K562 (cell line): ENCODE data around the gene RORC. TPM values are rescaled to one million over a fixed set of nuclear protein-coding genes. Genes with fewer than 3 reads are reported as not detected.
A peak's percentile ranks its signal among the peaks of the same experiment; 100 is the strongest.

Source experiments
- ARID3A ChIP-seq: IDR thresholded peaks from 2 replicates; pipeline ENCODE4 v1.6.1; 2012; ENCODE audit warnings: low read depth, low read length, improper control_type of control experiment, borderline replicate concordance
- ATF4 ChIP-seq: fragments of 450-650 bp; formaldehyde crosslinking; IDR thresholded peaks from 2 replicates; pipeline ENCODE4 v1.4.0; 2022; ENCODE audit warnings: mild to moderate bottlenecking, moderate library complexity
- BRD9 ChIP-seq: fragments of 450-650 bp; IDR thresholded peaks from 2 replicates; pipeline ENCODE4 v1.6.1; 2018; ENCODE audit warnings: low read depth; ENCODE audit not compliant: partially characterized antibody
- CBX1 ChIP-seq: sonication (generic); IDR thresholded peaks from 2 replicates; pipeline ENCODE4 v1.6.1; 2016; ENCODE audit warnings: antibody characterized with exemption, low read depth, mild to moderate bottlenecking
- DACH1 ChIP-seq: fragments of 450-650 bp; IDR thresholded peaks from 2 replicates; pipeline ENCODE4 v1.6.1; 2018; ENCODE audit not compliant: partially characterized antibody
- E2F4 ChIP-seq: sonication (generic); formaldehyde crosslinking; IDR thresholded peaks from 2 replicates; pipeline ENCODE4 v1.8.0; 2022; ENCODE audit warnings: mild to moderate bottlenecking, low read depth, missing genetic modification reagents
- EHMT2 ChIP-seq: fragments of 450-650 bp; IDR thresholded peaks from 2 replicates; pipeline ENCODE4 v1.6.1; 2018; ENCODE audit warnings: antibody characterized with exemption
- HDAC2 ChIP-seq: fragments of 450-650 bp; IDR thresholded peaks from 2 replicates; pipeline ENCODE4 v1.6.1; 2016; ENCODE audit warnings: mild to moderate bottlenecking
- KLF1 ChIP-seq: fragments of 450-650 bp; IDR thresholded peaks from 2 replicates; pipeline ENCODE4 v1.6.1; 2016; ENCODE audit warnings: missing genetic modification characterization, missing compliant biosample characterization
- NELFE ChIP-seq: IDR thresholded peaks from 2 replicates; pipeline ENCODE4 v1.6.1; 2011; ENCODE audit warnings: mild to moderate bottlenecking; ENCODE audit not compliant: insufficient read depth, insufficient read length
- PHF21A ChIP-seq: fragments of 450-650 bp; IDR thresholded peaks from 2 replicates; pipeline ENCODE4 v1.6.1; 2017; ENCODE audit warnings: low read depth, borderline replicate concordance
- SMAD4 ChIP-seq: fragments of 250-450 bp; sonication (Bioruptor Pico); conservative IDR thresholded peaks from 2 replicates; pipeline ENCODE4 v1.8.0; 2021; ENCODE audit warnings: inconsistent platforms, mild to moderate bottlenecking, moderate library complexity
- TEAD1 ChIP-seq, 2 experiments: fragments of 450-650 bp in 1 of 2; sonication (generic) in 1 of 2; formaldehyde crosslinking; IDR thresholded peaks; 2 replicates each; pipeline versions ENCODE4 v1.4.0 to v1.8.0; 2020 to 2022; ENCODE audit warnings: mild to moderate bottlenecking in 2 of 2, missing genetic modification reagents in 1 of 2
- ZBTB11 ChIP-seq, 3 experiments: fragments of 200-800 bp in 1 of 3; fragments of 250-450 bp in 1 of 3; fragments of 450-650 bp in 1 of 3; sonication (Bioruptor Pico) in 1 of 3; sonication (Bioruptor generic) in 1 of 3; formaldehyde crosslinking in 1 of 3; IDR thresholded peaks; 2 replicates each; pipeline versions ENCODE4 v1.6.1 to v1.8.0; 2016 to 2022; ENCODE audit warnings: mild to moderate bottlenecking in 2 of 3, missing genetic modification characterization in 2 of 3, missing compliant biosample characterization in 1 of 3, moderate library complexity in 1 of 3
- ZNF589 ChIP-seq: fragments of 200-800 bp; sonication (Bioruptor generic); IDR thresholded peaks from 2 replicates; pipeline ENCODE4 v1.6.1; 2016; ENCODE audit warnings: low read depth, missing genetic modification characterization, missing compliant biosample characterization
- polyA plus RNA-seq, 8 experiments: library from polyadenylated mRNA; depleted of rRNA in 4 of 8; stranded (reverse) in 5 of 8; unstranded in 3 of 8; fragments of >200 nt; fragmentation: Nextera tagmentation in 2 of 8; fragmentation: Illumina TruSeq in 1 of 8; extraction: Ambion mirVana in 2 of 8; extraction: Trizol in 1 of 8; gene quantifications; 2 replicates each; pipeline versions ENCODE4 v1.2.1 to v1.2.3, GENCODE V29; 2011 to 2014; ENCODE audit warnings: inconsistent platforms in 1 of 8, missing spikeins in 1 of 8
- total RNA-seq, 7 experiments: library from RNA; depleted of rRNA in 6 of 7; stranded (reverse); fragments of >200 nt in 6 of 7; fragmentation: Illumina TruSeq in 2 of 7; extraction: Trizol in 2 of 7; gene quantifications; 2 replicates each; pipeline versions ENCODE4 v1.2.1 to v1.2.3, GENCODE V29; 2011 to 2021; ENCODE audit warnings: low replicate concordance in 1 of 7

The RORC gene
- total and polyA plus RNA-seq, 9 of the 15 experiments (the other 6 are each of a cell fraction or from before 2014, with no cell fraction given): not detected

GRCh38 chr1:151790071-151790939, 41.3 kb downstream of the RORC start, which contains the start of gene TDRKH (continued):
- peak; percentile 84 for TF ChIP-seq E2F4 (CRISPR knock-in tag)
- peak; percentile 100 for TF ChIP-seq PHF21A
- peak in 1 of 3 experiments; percentile 9; a peak in 1 of 6 replicates for TF ChIP-seq ZBTB11 (CRISPR knock-in tag; IDR thresholded peaks at IDR 0.05)
- no peak for TF ChIP-seq BRD9
- no peak for TF ChIP-seq NELFE
- TF ChIP-seq ZNF589: peak; percentile 90
- TF ChIP-seq EHMT2: no peak
- peak in 1 of 2 experiments; percentile 83; a peak in 2 of 4 replicates for TF ChIP-seq TEAD1 (CRISPR knock-in tag; IDR thresholded peaks at IDR 0.05)
- TF ChIP-seq SMAD4 (CRISPR knock-in tag): peak; percentile 90
- TF ChIP-seq KLF1: no peak
- no peak for TF ChIP-seq ARID3A
- no peak for TF ChIP-seq ATF4 (CRISPR knock-in tag)
- peak; percentile 62; the same call in 1 of the 2 replicates for TF ChIP-seq CBX1
- TF ChIP-seq DACH1: peak; percentile 12
- peak; percentile 100 for TF ChIP-seq HDAC2
